Measurements from ENCODE around the gene HS2ST1. TPM values are rescaled to one million over a fixed set of nuclear protein-coding genes. Genes with fewer than 3 reads are reported as not detected.
A peak's percentile ranks its signal among the peaks of the same experiment; 100 is the strongest.

HS2ST1 gene
- total and polyA plus RNA-seq, 4 donors = 4.1 to 45.3 (median 16.3) TPM

DNA sequence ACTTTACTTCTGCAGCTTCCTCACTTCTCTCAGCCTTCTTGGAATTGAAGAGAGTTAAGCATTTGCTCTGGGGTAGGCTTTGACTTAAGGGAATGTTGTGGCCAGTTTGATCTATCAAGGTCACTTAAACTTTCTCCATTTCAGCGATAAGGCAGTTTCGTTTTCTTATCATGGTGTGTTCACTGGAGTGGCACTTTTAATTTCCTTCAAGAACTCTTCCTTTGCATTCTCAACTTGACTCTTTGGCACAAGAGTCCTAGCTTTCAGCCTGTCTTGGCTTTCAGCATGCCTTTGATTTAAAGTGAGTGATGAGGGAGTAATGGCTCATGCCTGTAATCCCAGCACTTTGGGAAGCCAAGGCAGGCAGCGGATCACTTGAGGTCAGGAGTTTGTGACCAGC is 38.7 kb downstream of the HS2ST1 start:
- TF ChIP-seq, protein P1, sequence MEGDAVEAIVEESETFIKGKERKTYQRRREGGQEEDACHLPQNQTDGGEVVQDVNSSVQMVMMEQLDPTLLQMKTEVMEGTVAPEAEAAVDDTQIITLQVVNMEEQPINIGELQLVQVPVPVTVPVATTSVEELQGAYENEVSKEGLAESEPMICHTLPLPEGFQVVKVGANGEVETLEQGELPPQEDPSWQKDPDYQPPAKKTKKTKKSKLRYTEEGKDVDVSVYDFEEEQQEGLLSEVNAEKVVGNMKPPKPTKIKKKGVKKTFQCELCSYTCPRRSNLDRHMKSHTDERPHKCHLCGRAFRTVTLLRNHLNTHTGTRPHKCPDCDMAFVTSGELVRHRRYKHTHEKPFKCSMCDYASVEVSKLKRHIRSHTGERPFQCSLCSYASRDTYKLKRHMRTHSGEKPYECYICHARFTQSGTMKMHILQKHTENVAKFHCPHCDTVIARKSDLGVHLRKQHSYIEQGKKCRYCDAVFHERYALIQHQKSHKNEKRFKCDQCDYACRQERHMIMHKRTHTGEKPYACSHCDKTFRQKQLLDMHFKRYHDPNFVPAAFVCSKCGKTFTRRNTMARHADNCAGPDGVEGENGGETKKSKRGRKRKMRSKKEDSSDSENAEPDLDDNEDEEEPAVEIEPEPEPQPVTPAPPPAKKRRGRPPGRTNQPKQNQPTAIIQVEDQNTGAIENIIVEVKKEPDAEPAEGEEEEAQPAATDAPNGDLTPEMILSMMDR (IDR thresholded peaks at IDR 0.05; ENCODE audit: control extremely low read depth, extremely low read depth) = no peak
- Histone ChIP-seq H3K9me3 (ENCODE audit: control insufficient read depth in 4 of 4, insufficient read depth in 3 of 4, low read length in 3 of 4) (no peaks in the 10 kb centered on the region), H3K9ac (ENCODE audit: insufficient read depth in 1 of 2, low read length in 2 of 2) (no peak overlapping the region), H3K36me3 (ENCODE audit: control insufficient read depth in 4 of 4, insufficient read depth in 4 of 4, low read length in 4 of 4) (no peaks in the 10 kb centered on the region), H3K27me3 (ENCODE audit: control insufficient read depth in 3 of 3, insufficient read depth in 3 of 3, low read length in 2 of 3) (no peaks in the 10 kb centered on the region), H3K4me3 (no peak overlapping the region), H3K27ac (ENCODE audit: low read depth in 1 of 2, low read length in 1 of 2) (peak overlapping the region in 1 of 2 donors; percentile 47), H3K4me1 (ENCODE audit: control insufficient read depth in 5 of 5, insufficient read depth in 5 of 5, low read length in 5 of 5) (peaks cover 1 to 30% (median 10%) of the 10 kb centered on the region in 5 donors)
- 48 to 71% methylated on average over 3 of the region's 3 CpGs for WGBS, 2 donors
- ATAC-seq (ENCODE audit: insufficient read depth, low FRiP score) (peak; percentile 85), DNase-seq (peak in 2 of 3 donors; percentile 55 to 67)

DNA sequence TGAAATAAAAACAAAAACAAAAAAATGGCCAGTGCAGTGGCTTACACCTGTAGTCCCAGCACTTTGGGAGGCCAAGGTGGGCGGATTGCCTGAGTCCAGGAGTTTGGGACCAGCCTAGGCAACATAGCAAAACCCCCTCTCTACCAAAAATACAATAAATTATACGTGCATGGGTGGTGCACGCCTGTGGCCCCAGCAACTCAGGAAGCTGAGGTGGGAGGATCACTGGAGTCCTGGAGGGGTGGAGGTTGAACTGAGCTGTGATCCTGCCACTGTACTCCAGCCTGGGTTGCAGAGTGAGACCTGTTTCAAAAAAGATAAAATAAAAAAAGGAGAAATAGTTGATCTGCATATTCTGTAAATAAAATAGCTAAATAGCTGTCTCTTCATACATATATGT is 41.2 kb downstream of the HS2ST1 start:
- TF ChIP-seq, protein P1 (IDR thresholded peaks at IDR 0.05; ENCODE audit: control extremely low read depth, extremely low read depth) = no peak
- WGBS, 2 donors = 87 to 91% methylated on average over 3 of the region's 3 CpGs

DNA sequence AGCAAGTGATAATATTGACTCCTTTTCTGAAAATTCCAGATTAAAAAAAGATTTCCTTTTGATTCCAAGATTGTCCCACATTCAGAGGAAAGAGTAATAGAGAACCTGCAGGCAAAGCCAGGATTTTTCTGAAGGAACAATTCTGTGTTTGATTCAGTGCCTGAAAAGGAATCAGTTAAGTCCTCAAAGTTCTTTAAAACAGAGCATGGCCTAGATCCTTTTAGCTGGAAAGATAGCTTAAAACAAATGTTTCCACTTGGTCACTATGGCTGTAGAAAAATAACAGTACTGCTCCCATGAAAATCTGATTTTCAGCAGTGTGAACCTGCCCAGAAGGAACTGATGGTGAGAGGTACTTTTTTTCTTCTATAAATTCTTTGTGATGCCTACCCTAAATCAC is 41.8 kb downstream of the HS2ST1 start:
- TF ChIP-seq, protein P1 (IDR thresholded peaks at IDR 0.05; ENCODE audit: control extremely low read depth, extremely low read depth) = no peak
- H3K36me3 ChIP-seq (ENCODE audit: control insufficient read depth in 4 of 4, insufficient read depth in 4 of 4, low read length in 4 of 4) = no peaks in the 10 kb centered on the region
- peaks cover 1 to 13% (median 6%) of the 10 kb centered on the region in 5 donors for H3K4me1 ChIP-seq (ENCODE audit: control insufficient read depth in 5 of 5, insufficient read depth in 5 of 5, low read length in 5 of 5)

More for the DNA sequence above, 41.2 kb downstream of the HS2ST1 start:
- no peak for ATAC-seq (ENCODE audit: insufficient read depth, low FRiP score)
- H3K9ac ChIP-seq (ENCODE audit: insufficient read depth in 1 of 2, low read length in 2 of 2) = no peak overlapping the region
- H3K9me3 ChIP-seq (ENCODE audit: control insufficient read depth in 4 of 4, insufficient read depth in 3 of 4, low read length in 3 of 4) = no peaks in the 10 kb centered on the region
- no peaks in the 10 kb centered on the region for H3K36me3 ChIP-seq (ENCODE audit: control insufficient read depth in 4 of 4, insufficient read depth in 4 of 4, low read length in 4 of 4)
- H3K27me3 ChIP-seq (ENCODE audit: control insufficient read depth in 3 of 3, insufficient read depth in 3 of 3, low read length in 2 of 3) = no peaks in the 10 kb centered on the region
- H3K27ac ChIP-seq (ENCODE audit: low read depth in 1 of 2, low read length in 1 of 2) = no peak overlapping the region
- DNase-seq = no peak
- H3K4me3 ChIP-seq = no peak overlapping the region
- peaks cover 1 to 18% (median 10%) of the 10 kb centered on the region in 5 donors for H3K4me1 ChIP-seq (ENCODE audit: control insufficient read depth in 5 of 5, insufficient read depth in 5 of 5, low read length in 5 of 5)

DNA sequence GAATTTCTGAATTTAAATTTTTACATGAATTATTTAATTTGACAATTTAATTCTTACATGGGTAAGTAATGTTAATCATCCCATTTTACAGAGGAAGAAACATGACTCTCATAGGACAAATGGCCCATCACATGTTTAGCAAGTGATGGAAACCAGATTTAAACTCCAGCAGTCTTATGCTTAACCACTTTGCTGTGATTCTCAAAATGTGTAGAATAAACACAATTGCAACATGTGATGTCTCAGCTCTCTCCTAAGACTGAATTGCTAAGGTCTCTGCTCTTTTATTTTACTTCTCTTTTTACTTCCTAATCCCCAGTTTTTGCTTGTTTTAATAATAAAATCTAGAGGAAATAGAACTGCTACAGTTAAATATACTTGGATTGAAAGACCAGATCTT is 42.8 kb downstream of the HS2ST1 start:
- Histone ChIP-seq H3K4me3 (no peak overlapping the region), H3K27ac (ENCODE audit: low read depth in 1 of 2, low read length in 1 of 2) (no peak overlapping the region), H3K4me1 (ENCODE audit: control insufficient read depth in 5 of 5, insufficient read depth in 5 of 5, low read length in 5 of 5) (peaks cover 0 to 7% (median 5%) of the 10 kb centered on the region in 5 donors), H3K27me3 (ENCODE audit: control insufficient read depth in 3 of 3, insufficient read depth in 3 of 3, low read length in 2 of 3) (no peaks in the 10 kb centered on the region), H3K9me3 (ENCODE audit: control insufficient read depth in 4 of 4, insufficient read depth in 3 of 4, low read length in 3 of 4) (no peaks in the 10 kb centered on the region), H3K9ac (ENCODE audit: insufficient read depth in 1 of 2, low read length in 2 of 2) (no peak overlapping the region), H3K36me3 (ENCODE audit: control insufficient read depth in 4 of 4, insufficient read depth in 4 of 4, low read length in 4 of 4) (no peaks in the 10 kb centered on the region)
- DNase-seq (peak in 1 of 3 donors; percentile 19), ATAC-seq (ENCODE audit: insufficient read depth, low FRiP score) (no peak)
- TF ChIP-seq, protein P1 (IDR thresholded peaks at IDR 0.05; ENCODE audit: control extremely low read depth, extremely low read depth) = no peak

More for the DNA sequence above, 41.8 kb downstream of the HS2ST1 start:
- no peak for ATAC-seq (ENCODE audit: insufficient read depth, low FRiP score)
- no peak for DNase-seq
- no peaks in the 10 kb centered on the region for H3K27me3 ChIP-seq (ENCODE audit: control insufficient read depth in 3 of 3, insufficient read depth in 3 of 3, low read length in 2 of 3)
- H3K9me3 ChIP-seq (ENCODE audit: control insufficient read depth in 4 of 4, insufficient read depth in 3 of 4, low read length in 3 of 4) = no peaks in the 10 kb centered on the region
- H3K9ac ChIP-seq (ENCODE audit: insufficient read depth in 1 of 2, low read length in 2 of 2) = no peak overlapping the region
- H3K27ac ChIP-seq (ENCODE audit: low read depth in 1 of 2, low read length in 1 of 2) = no peak overlapping the region
- no peak overlapping the region for H3K4me3 ChIP-seq

All from lung (tissue), 12 donors.